Nephron progenitor cell (in vitro differentiated cells): ENCODE measurements around the gene MASP2.
A peak's percentile ranks its signal among the peaks of the same experiment; 100 is the strongest.
"Not testable (repeated sequence)": the region's sequence is repeated elsewhere in the genome, so short reads cannot be mapped to it uniquely, and the experiment has no call there.

Experiments used
- DNase-seq: peaks from one replicate; pipeline ENCODE4 v3.0.0; 2021
- H3K27ac Mint-ChIP-seq: 2 replicates; pipeline ENCODE4 v1.8.0; 2021; ENCODE audit warnings: mild to moderate bottlenecking, moderate library complexity, mixed read lengths
- H3K27me3 Mint-ChIP-seq: 2 replicates; pipeline ENCODE4 v1.8.0; 2021; ENCODE audit warnings: mild to moderate bottlenecking, low read depth, mixed read lengths; ENCODE audit not compliant: poor library complexity
- H3K36me3 Mint-ChIP-seq: 2 replicates; pipeline ENCODE4 v1.8.0; 2021; ENCODE audit warnings: low read depth, mixed read lengths
- H3K4me1 Mint-ChIP-seq: 2 replicates; pipeline ENCODE4 v1.8.0; 2021; ENCODE audit warnings: mixed read lengths
- H3K4me3 Mint-ChIP-seq: 2 replicates; pipeline ENCODE4 v1.8.0; 2021; ENCODE audit warnings: mild to moderate bottlenecking, moderate library complexity, mixed read lengths
- H3K9me3 Mint-ChIP-seq: 2 replicates; pipeline ENCODE4 v1.8.0; 2021; ENCODE audit warnings: mild to moderate bottlenecking, moderate library complexity, mixed read lengths
- TF ChIP-seq, protein P1 (sequence below): fragments of 200-600 bp; sonication (generic); IDR thresholded peaks from 2 replicates; pipeline ENCODE4 v1.5.0; 2021; ENCODE audit warnings: antibody characterized with exemption

MASP2 gene

DNA sequence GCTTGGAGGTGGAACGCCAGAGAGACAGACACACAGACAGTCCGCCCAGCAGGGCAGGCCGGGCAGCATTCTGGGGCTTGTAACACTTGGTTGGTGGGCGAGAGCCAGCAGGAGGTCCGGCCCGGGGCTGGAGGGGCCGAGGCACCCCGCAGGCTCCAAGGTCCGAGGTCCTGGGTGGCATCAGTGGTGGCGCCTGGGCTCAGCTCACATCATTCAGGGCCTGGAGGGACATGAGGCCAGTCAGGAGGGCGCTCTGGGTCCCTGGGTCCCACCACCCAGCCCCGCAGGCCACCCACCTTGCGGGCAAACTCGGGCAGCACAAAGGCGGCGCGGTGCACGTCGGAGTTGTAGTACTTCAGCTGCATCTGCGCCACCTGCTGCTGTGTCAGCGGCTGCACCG is 7.6 kb upstream of the MASP2 start:
- Mint-ChIP-seq H3K4me3 (no peak overlapping the region), H3K27ac (no peak overlapping the region), H3K4me1 (peaks cover 8% of the 10 kb centered on the region), H3K27me3 (no peaks in the 10 kb centered on the region), H3K9me3 (no peaks in the 10 kb centered on the region), H3K36me3 (peaks cover 15% of the 10 kb centered on the region)
- TF ChIP-seq, protein P1, sequence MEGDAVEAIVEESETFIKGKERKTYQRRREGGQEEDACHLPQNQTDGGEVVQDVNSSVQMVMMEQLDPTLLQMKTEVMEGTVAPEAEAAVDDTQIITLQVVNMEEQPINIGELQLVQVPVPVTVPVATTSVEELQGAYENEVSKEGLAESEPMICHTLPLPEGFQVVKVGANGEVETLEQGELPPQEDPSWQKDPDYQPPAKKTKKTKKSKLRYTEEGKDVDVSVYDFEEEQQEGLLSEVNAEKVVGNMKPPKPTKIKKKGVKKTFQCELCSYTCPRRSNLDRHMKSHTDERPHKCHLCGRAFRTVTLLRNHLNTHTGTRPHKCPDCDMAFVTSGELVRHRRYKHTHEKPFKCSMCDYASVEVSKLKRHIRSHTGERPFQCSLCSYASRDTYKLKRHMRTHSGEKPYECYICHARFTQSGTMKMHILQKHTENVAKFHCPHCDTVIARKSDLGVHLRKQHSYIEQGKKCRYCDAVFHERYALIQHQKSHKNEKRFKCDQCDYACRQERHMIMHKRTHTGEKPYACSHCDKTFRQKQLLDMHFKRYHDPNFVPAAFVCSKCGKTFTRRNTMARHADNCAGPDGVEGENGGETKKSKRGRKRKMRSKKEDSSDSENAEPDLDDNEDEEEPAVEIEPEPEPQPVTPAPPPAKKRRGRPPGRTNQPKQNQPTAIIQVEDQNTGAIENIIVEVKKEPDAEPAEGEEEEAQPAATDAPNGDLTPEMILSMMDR, result no peak
- DNase-seq, result no peak

DNA sequence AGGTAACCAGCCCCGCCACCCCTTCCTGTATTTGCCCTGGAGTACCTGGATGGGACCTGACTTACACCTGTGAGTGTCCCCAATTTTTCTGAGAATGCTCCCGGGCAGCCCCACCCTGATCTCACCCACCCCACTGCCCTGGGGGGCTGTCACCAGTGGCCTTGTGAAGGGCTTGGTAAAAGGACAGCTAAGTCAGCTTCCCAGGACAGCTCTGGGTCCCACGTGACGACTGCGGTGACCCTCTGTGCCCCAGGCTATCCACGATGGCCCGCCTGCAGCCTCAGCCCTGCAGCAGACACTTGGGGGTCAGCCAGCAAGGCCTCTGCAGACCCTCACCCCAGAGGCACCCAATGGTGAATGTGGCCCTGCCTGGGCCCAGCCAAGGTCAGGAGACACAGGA is 7.1 kb upstream of the MASP2 start:
- DNase-seq, result no peak
- H3K4me1 Mint-ChIP-seq, result peaks cover 6% of the 10 kb centered on the region
- H3K27ac Mint-ChIP-seq, result no peak overlapping the region
- TF ChIP-seq, protein P1, result no peak
- peaks cover 15% of the 10 kb centered on the region for H3K36me3 Mint-ChIP-seq
- no peaks in the 10 kb centered on the region for H3K27me3 Mint-ChIP-seq
- no peaks in the 10 kb centered on the region for H3K9me3 Mint-ChIP-seq
- no peak overlapping the region for H3K4me3 Mint-ChIP-seq

DNA sequence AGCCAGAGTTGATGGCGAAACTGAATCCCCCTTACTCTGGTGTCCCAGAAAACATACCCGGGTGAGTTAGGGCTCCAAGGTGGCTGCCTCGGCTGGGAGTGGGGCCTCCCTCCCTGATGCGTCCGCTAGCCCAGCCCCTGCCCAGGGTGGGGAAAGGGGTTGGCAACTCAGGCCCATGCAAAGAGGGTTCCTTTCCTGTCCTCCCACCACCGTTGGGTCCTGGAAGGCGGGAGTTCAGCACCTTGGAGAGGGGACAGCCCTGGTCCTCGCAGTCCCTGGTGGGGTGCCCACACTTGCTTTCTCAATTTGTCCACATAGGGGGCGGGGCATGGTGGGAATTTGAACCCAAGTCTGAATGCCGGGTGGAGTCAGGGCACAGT is 6.7 kb upstream of the MASP2 start:
- H3K27me3 Mint-ChIP-seq, result no peaks in the 10 kb centered on the region
- peaks cover 13% of the 10 kb centered on the region for H3K36me3 Mint-ChIP-seq
- TF ChIP-seq, protein P1, result no peak
- no peak overlapping the region for H3K27ac Mint-ChIP-seq
- peaks cover 2% of the 10 kb centered on the region for H3K4me1 Mint-ChIP-seq
- no peak overlapping the region for H3K4me3 Mint-ChIP-seq
- H3K9me3 Mint-ChIP-seq, result no peaks in the 10 kb centered on the region
- peak; percentile 83 for DNase-seq

DNA sequence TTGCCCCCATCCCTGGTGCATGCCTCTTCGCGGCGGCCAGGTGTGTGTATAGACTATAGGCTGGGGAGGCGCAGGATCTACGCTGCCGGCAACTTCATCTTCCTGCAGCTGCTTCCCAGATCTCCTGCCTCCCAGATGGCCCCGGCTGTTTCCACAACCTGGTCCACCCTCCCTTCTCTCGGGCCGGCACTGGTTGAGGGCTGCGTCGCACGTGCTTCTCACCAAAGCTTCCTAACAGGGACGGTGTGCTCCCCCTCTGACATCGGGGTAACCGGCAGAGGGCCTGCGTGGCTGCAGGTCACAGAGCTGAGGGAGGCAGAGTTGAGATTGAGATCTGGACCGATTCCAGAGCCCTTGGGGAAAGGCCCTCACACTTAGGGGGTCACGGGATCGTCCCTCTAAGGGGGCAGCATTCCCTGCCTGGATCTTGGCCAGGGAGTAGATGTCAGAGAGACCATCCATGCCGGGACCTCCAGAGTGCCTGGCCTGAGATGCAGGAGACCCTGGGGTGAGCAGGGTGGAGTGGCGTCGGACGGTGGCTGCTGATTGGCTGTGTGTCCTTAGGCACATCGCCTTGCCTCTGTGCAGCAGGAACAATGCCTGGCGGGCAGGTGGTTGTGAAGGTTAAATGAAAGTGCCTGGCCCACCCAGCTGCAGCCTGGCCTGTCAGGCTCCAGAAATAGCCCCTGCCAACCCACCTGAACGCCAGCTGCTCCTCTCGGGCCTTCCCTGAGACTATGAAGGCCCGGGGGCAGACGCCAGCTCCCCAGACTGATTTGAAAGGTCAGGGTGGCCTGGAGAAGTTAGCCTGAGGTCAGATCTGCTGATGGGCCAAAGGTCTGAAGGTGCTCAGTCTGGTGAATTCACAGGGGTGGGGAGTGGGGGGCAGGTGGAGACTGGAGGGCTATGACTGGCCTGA is 6.1 kb upstream of the MASP2 start:
- Mint-ChIP-seq H3K36me3 (peaks cover 10% of the 10 kb centered on the region), H3K9me3 (no peaks in the 10 kb centered on the region), H3K27ac (no peak overlapping the region), H3K27me3 (no peaks in the 10 kb centered on the region), H3K4me1 (no peaks in the 10 kb centered on the region), H3K4me3 (no peak overlapping the region)
- TF ChIP-seq, protein P1, result no peak
- DNase-seq, result no peak

- H3K27ac Mint-ChIP-seq, result no peak overlapping the region
- TF ChIP-seq, protein P1, result no peak
- H3K27me3 Mint-ChIP-seq, result peaks cover 4% of the 10 kb centered on the region
- H3K9me3 Mint-ChIP-seq, result no peaks in the 10 kb centered on the region
- H3K4me3 Mint-ChIP-seq, result no peak overlapping the region
- DNase-seq, result no peak
- H3K4me1 Mint-ChIP-seq, result peaks cover 5% of the 10 kb centered on the region
- H3K36me3 Mint-ChIP-seq, result peaks cover 1% of the 10 kb centered on the region
These were observed 4.9 kb upstream of the MASP2 start for GRCh38 chr1:11051781-11052511.

DNA sequence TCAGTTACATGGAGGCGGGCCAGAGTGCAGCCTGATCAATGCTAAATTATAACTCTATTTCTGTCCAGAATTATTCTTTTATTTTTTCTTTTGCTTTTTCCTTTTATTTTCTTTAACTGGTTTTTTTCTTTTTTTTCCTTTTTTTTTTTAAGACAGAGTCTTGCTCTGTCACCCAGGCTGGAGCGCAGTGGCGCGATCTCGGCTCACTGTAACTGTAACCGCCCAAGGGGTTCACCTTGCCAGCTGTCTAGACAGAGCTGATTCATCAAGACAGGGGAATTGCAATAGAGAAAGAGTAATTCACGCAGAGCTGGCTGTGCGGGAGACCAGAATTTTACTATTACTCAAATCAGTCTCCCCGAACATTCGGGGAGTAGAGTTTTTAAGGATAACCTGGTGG is 4.1 kb upstream of the MASP2 start:
- H3K4me3 Mint-ChIP-seq, DNase-seq, H3K36me3 Mint-ChIP-seq, H3K27ac Mint-ChIP-seq, H3K27me3 Mint-ChIP-seq, H3K9me3 Mint-ChIP-seq: not testable (repeated sequence)
- peaks cover 11% of the 10 kb centered on the region for H3K4me1 Mint-ChIP-seq
